ENCODE results near the gene LRRC59. TPM values are rescaled to one million over a fixed set of nuclear protein-coding genes. Genes with fewer than 3 reads are reported as not detected.
"Not testable (repeated sequence)": the region's sequence is repeated elsewhere in the genome, so short reads cannot be mapped to it uniquely, and the experiment has no call there.

Gene LRRC59
- total RNA-seq, 1 donor from 2014 or later, result 113 TPM

DNA sequence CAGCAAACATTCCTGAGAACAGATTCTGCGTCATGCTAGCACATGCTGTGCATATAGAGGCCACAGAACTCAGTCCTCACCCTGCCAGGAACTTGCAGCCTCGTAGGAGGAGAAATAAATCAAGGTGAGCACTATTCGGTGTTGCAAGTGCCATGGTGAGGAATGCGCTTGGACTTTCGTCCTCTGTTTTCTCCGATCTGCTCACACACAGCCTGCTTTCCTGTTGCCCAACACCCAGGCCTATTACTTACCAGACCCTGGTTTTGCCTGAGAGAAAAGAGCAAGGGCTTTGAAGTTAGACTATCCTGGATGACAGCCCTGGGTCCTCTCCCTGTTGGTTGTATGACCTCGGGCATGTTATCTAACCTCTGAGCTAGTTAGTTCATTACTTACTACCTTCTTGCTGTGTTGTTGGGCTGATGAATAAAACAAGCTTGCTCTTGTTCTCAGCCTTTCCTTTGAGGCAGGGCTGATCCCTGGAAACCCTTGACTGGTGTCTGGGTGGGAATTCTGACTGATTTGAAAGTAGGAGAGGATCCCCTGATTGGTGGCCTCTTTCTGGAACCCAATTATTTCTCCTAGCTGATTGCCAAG, 31.6 kb upstream of the LRRC59 start:
- H3K27ac Mint-ChIP-seq, result no peak overlapping the region
- intact Hi-C loops (cut with micrococcal nuclease), result no loop called here

GRCh38 chr17:50428126-50428525, 30.8 kb upstream of the LRRC59 start:
- H3K27ac Mint-ChIP-seq; intact Hi-C loops (cut with micrococcal nuclease); H3K36me3 Mint-ChIP-seq (ENCODE audit: low read depth); H3K9me3 Mint-ChIP-seq; H3K27me3 Mint-ChIP-seq; DNase-seq: not testable (repeated sequence)
- peaks cover 21% of the 10 kb centered on the region for H3K4me1 Mint-ChIP-seq
- peak overlapping the region; percentile 40 for H3K4me3 Mint-ChIP-seq

More for the DNA sequence above, 31.6 kb upstream of the LRRC59 start:
- no peak overlapping the region for H3K4me3 Mint-ChIP-seq
- H3K27me3 Mint-ChIP-seq, result no peaks in the 10 kb centered on the region
- peaks cover 1% of the 10 kb centered on the region for H3K36me3 Mint-ChIP-seq (ENCODE audit: low read depth)
- H3K9me3 Mint-ChIP-seq, result no peaks in the 10 kb centered on the region
- no peak for DNase-seq
- peaks cover 21% of the 10 kb centered on the region for H3K4me1 Mint-ChIP-seq

DNA sequence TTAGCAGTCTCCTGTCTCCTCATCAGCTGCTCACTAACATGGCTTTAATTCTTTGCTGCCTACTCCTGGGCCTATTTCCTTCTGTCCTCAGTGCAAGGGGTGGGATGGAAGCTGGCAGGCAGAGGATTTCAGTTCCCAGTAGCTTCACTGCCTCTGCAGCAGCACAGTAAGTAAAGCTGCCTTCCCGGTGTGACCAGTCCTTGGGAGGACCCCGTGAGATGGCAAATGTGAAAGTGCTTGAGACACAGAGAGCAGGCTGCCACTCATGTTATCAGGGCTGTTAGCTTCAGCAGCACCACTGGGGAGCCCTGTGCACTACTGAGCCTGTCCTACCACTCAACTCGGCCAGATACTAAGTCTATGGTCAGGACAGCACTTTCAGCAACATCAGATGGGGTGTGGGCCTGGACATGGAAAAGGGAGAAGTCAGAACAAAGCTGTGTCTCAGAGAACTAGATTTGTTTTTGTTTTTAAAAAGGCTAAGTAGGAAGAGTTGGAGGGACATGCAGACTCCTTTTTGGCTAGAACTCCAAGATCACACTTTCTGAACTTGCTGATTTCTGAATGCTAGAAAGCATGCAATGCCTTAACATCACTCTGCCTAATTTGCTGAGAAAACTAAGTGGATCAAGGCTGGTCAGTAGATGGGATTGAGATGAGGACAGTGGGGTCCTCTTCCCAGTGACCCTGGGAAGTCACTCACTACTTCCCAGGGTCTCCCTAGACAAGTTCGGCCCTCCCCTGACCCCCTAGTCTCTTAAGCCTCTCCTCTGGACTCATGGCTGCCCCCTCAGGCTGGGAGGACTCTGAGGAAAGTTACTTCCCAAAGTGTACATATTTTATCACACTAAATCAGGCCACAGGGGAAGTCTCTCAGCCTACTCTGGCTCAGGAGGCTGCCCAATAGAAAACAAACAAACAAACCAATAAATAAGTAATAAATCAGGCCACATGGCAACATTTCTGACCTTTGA, 29.8 kb upstream of the LRRC59 start:
- intact Hi-C loops (cut with micrococcal nuclease), result loop anchor here (1.0 kb wide), 1 partner anchor 30 kb away; the partner anchor contains the start of gene LRRC59
- peaks cover 21% of the 10 kb centered on the region for H3K4me1 Mint-ChIP-seq
- H3K27me3 Mint-ChIP-seq, result no peaks in the 10 kb centered on the region
- H3K36me3 Mint-ChIP-seq (ENCODE audit: low read depth), result peaks cover 1% of the 10 kb centered on the region
- H3K9me3 Mint-ChIP-seq, result no peaks in the 10 kb centered on the region
- peak overlapping the region; percentile 80 for H3K27ac Mint-ChIP-seq
- H3K4me3 Mint-ChIP-seq, result peak overlapping the region; percentile 87
- DNase-seq, result peak; percentile 80

GRCh38 chr17:50426472-50426782, 29.1 kb upstream of the LRRC59 start:
- Mint-ChIP-seq H3K27ac (peak overlapping the region; percentile 80), H3K4me1 (peaks cover 25% of the 10 kb centered on the region), H3K9me3 (no peaks in the 10 kb centered on the region), H3K4me3 (peak overlapping the region; percentile 87), H3K27me3 (no peaks in the 10 kb centered on the region), H3K36me3 (ENCODE audit: low read depth) (peaks cover 1% of the 10 kb centered on the region)
- DNase-seq, result no peak
- intact Hi-C loops (cut with micrococcal nuclease), result loop anchor here (1.0 kb wide), 1 partner anchor 29 kb away; the partner anchor contains the start of gene LRRC59

DNA sequence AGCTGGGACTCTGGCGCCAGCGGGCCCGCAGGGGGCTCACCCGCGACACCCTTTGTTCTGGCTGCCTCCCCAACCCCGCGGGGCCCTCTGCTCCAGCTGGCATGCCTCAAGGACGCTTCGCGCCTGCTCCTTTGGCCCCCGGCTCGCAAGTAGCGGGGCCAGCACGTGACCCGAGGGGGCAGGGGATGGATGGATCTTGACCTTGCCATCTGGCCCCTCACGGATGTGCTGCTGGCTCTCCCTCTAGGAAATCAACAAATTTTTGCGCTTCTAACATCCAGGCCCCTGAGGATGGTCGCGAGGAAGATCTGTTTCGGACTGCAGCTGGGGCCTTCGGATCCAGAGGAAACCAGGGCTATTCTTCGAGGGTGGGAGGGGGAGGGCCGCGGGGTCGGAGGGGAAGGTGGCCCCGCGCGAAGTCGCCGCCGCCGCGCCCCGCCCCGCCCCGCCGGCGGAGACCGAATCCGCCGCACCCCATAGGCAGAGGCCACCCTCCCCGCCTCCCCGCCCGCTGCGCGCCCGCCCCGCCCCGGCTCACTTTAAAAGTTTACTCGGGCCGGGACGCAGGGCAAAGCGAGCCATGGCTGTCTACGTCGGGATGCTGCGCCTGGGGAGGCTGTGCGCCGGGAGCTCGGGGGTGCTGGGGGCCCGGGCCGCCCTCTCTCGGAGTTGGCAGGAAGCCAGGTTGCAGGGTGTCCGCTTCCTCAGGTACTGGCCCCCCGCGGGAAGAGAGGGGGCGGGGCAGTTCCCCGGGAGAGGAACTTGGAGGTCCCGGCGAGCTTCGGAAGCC, 28.6 kb upstream of the LRRC59 start, which contains the start of gene ACSF2:
ACSF2 (plus strand) TSS at position 537 of the 790 bp plus-strand sequence; CDS start at position 581, 44 bp downstream.
- H3K27ac Mint-ChIP-seq, result peak within 1 kb of the TSS; percentile 86
- peak within 1 kb of the TSS; percentile 87 for H3K4me3 Mint-ChIP-seq
- H3K36me3 Mint-ChIP-seq (ENCODE audit: low read depth), result peaks cover 1% of the 10 kb centered on the region
- intact Hi-C loops (cut with micrococcal nuclease), result loop anchor here (1.0 kb wide), 1 partner anchor 29 kb away; the partner anchor contains the start of gene LRRC59
- H3K4me1 Mint-ChIP-seq, result peaks cover 29% of the 10 kb centered on the region
- no peaks in the 10 kb centered on the region for H3K27me3 Mint-ChIP-seq
- no peaks in the 10 kb centered on the region for H3K9me3 Mint-ChIP-seq
- peak; percentile 92 for DNase-seq

GRCh38 chr17:50424996-50425681, 27.8 kb upstream of the LRRC59 start:
- peak overlapping the region; percentile 87 for H3K4me3 Mint-ChIP-seq
- DNase-seq, result no peak
- H3K36me3 Mint-ChIP-seq (ENCODE audit: low read depth), result peaks cover 1% of the 10 kb centered on the region
- no peaks in the 10 kb centered on the region for H3K9me3 Mint-ChIP-seq
- H3K27ac Mint-ChIP-seq, result peak overlapping the region; percentile 59
- H3K27me3 Mint-ChIP-seq, result no peaks in the 10 kb centered on the region
- intact Hi-C loops (cut with micrococcal nuclease), result no loop called here
- H3K4me1 Mint-ChIP-seq, result peaks cover 32% of the 10 kb centered on the region

DNA sequence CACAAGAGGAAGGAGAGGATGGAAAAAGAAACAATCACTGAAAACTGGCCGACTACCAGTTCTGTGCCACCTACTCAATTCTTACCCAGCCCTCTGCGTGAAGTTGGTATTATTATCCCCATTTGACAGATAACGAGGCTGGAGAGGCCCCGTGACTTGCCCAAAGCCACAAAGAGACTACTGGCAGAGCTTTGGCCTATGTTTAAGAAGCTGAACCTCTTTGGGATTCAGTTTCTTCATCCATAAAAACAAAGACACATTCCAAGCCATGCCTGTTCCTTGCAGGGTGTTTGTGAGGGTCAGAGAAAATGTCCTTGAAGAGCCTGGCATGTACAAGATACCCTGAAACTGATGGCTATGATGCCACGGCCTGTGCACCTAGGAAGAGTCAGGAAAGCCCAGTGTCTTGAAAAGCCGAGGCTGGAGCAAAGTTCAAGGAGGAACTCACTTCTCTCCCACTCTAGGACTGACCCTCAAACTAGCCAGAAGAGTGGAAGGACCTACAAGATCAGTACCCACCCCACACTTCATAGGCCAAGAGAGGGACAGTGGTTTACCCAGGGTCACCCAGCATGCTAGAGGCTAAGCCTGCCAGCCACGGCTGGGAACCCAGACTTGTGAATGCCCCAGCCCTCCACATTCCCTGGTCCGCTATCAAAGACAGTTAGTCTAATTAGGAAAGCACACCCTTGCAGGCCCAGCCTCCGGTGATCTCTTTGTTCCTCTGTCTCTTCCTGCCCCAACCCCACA, 27.1 kb upstream of the LRRC59 start:
- Mint-ChIP-seq H3K4me3 (no peak overlapping the region), H3K27ac (no peak overlapping the region)
- no peak for DNase-seq

DNA sequence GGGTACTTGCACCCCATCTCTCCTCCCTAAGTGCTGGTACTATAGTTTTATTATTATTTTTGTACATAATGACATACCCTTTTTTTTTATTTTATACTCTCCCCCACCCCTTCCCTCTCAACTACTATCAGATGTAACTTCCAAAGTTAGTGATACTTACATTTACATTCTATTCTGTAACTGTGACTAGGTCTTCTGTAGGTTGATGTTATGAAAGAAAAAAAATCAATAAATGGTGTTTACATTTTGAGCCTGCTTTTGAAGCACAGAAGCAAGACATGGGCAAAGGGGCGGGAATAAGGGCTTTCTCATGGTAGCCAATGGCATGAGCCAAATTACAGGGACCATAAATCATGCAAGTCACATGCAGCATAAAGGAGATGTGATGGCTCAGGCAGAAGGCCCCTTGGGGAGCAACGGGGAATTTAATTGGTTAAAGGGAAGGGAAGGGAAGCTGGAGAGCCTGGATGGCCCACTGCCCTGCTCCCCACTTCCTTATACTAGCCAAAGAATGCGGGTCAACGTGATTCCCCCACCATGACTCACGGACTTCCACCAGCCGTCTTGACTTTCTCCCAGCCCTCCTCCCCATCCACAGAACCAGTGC, 26.3 kb upstream of the LRRC59 start:
- H3K27ac Mint-ChIP-seq, result no peak overlapping the region
- H3K4me3 Mint-ChIP-seq, result no peak overlapping the region
- intact Hi-C loops (cut with micrococcal nuclease), result no loop called here
- H3K27me3 Mint-ChIP-seq, result peaks cover 3% of the 10 kb centered on the region
- H3K9me3 Mint-ChIP-seq, result peaks cover 3% of the 10 kb centered on the region
- H3K4me1 Mint-ChIP-seq, result peaks cover 31% of the 10 kb centered on the region
- H3K36me3 Mint-ChIP-seq (ENCODE audit: low read depth), result no peaks in the 10 kb centered on the region
- DNase-seq, result no peak

More for the DNA sequence above, 27.1 kb upstream of the LRRC59 start:
- intact Hi-C loops (cut with micrococcal nuclease), result no loop called here
- Mint-ChIP-seq H3K36me3 (ENCODE audit: low read depth) (peaks cover 1% of the 10 kb centered on the region), H3K4me1 (peaks cover 31% of the 10 kb centered on the region), H3K27me3 (no peaks in the 10 kb centered on the region), H3K9me3 (peaks cover under 1% of the 10 kb centered on the region)

GRCh38 chr17:50422738-50423137, 25.4 kb upstream of the LRRC59 start:
- peaks cover 29% of the 10 kb centered on the region for H3K4me1 Mint-ChIP-seq
- H3K36me3 Mint-ChIP-seq (ENCODE audit: low read depth), result no peaks in the 10 kb centered on the region
- H3K4me3 Mint-ChIP-seq, result no peak overlapping the region
- intact Hi-C loops (cut with micrococcal nuclease), result no loop called here
- peaks cover 6% of the 10 kb centered on the region for H3K27me3 Mint-ChIP-seq
- DNase-seq, result no peak
- peaks cover 3% of the 10 kb centered on the region for H3K9me3 Mint-ChIP-seq
- H3K27ac Mint-ChIP-seq, result no peak overlapping the region

DNA sequence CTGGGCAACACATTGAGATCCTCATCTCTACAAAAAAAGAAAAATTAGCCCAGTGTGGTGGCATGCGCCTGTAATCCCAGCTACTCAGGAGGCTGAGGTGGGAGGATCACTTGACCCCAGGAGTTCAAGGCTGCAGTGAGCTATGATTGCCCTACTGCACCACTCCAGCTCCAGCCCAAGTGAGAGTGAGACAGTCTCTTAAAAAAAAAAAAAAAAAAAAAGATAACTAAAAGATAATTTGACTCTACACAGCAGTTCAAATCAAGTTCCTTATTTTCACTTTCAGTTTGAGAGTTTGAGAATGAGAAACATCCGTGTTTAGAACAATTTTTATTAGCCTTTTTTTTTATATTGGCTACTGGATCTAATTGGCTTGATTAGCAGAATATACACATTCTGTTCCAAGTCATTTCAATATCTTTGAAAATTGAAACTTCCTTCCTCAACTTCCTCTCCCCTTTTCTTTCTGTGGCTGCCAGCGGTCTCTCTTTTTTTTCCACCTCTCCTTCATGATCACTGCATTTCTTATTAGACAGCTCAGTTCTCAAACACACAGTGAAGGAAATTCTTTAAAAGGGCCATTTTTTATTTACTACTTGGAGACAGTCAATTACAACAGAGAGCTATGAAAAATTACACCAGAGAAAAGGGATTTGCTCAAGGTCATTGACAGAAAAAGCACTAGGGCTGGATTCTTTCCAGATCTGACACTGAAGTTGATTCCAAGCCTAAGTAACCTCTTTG, 24.2 kb upstream of the LRRC59 start:
- intact Hi-C loops (cut with micrococcal nuclease), result no loop called here
- Mint-ChIP-seq H3K9me3 (peaks cover 3% of the 10 kb centered on the region), H3K4me1 (peaks cover 21% of the 10 kb centered on the region), H3K4me3 (peak overlapping the region; percentile 81), H3K36me3 (ENCODE audit: low read depth) (no peaks in the 10 kb centered on the region), H3K27me3 (peaks cover 12% of the 10 kb centered on the region), H3K27ac (peak overlapping the region; percentile 84)
- peak; percentile 69 for DNase-seq

DNA sequence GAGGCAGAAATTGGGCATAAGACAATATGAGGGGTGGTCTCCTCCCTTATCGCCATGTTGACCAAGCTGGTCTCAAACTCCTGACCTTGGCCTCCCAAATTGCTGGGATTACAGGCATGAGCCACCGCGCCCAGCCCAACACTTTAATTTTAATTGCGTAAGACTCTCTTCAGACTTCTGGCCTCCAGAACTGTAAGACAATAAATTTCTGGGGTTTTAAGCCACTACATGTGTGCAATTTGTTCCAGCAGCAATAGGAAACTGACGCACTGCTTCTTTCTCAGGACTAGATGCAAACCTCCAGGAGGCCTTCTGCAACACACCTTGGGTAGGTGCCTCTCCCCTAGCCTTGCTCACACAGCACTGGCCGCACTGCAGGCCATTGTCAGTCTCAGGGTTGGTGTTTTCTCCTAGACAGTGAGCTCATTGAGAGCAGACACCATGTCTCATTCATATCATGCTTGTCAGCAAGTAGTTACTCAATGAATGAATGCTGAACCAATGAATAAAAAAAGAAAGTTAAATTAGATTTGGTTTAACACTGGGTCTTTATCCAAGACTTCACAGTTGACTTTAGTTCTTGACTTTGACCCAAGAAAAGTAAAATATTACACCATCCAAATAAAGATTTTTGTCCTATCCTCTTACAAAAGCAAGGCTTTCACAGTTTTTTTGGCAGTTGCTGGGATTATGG, 23.2 kb upstream of the LRRC59 start:
- DNase-seq, result no peak
- Mint-ChIP-seq H3K36me3 (ENCODE audit: low read depth) (no peaks in the 10 kb centered on the region), H3K9me3 (peaks cover 3% of the 10 kb centered on the region), H3K27me3 (peaks cover 16% of the 10 kb centered on the region), H3K27ac (no peak overlapping the region), H3K4me1 (peaks cover 19% of the 10 kb centered on the region), H3K4me3 (no peak overlapping the region)
- intact Hi-C loops (cut with micrococcal nuclease), result no loop called here

Data from activated CD4-positive, alpha-beta T cell treated with anti-CD3 and anti-CD28 coated beads, Interleukin-2, amount 10 ng/mL, durations not matched to agents 24 days and 14 days (primary cell).